NT2/D1 (cell line): Measurements from ENCODE around the gene NPY4R.
"Not testable (repeated sequence)": the region's sequence is repeated elsewhere in the genome, so short reads cannot be mapped to it uniquely, and the experiment has no call there.

ENCODE experiments used
- SUZ12 ChIP-seq: IDR thresholded peaks from 2 replicates; pipeline ENCODE4 v1.6.1; 2011; ENCODE audit not compliant: insufficient read length, insufficient read depth; ENCODE audit errors: extremely low read depth
- YY1 ChIP-seq: IDR thresholded peaks from 2 replicates; pipeline ENCODE4 v1.6.1; 2011; ENCODE audit not compliant: insufficient read length, insufficient read depth
- ZNF274 ChIP-seq: IDR thresholded peaks from 2 replicates; pipeline ENCODE4 v1.6.1; 2011; ENCODE audit warnings: mild to moderate bottlenecking, low read depth, low read length

DNA sequence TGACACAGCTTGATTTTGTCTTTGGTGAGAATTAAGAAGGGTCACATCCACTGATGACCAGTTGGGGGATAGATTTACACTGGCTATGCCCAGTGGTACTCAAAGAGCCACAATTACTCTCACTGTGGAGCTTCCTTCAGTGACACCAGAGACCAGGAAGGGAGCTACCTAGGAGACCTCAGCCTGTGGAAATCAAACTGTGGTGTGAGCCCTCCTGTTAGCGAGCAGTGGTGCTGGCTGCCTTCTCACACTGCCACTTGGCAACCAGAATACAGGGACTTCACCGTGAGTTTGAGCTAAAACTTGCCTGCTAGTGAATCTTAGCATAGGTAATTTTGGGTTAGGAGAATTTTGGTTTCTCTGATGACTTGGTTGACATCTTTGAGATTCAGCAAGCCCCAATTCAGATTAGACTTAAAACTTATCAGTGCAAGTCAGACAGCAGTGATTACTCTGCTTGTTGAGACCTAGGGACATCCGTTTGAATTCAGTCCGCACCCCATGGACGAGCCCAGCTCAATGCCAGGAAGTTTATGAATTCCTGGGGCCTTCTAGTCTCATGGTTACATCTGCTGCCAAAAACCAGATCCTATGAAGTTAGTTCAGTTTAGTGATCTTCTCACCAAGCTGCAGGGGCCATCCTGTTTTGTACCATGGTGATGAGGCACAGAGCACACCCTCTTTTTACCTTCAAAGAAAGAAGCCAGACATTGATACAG is 33.4 kb upstream of the NPY4R start:
- TF ChIP-seq YY1, SUZ12, ZNF274: not testable (repeated sequence)
